ENCODE measurements around the gene PFN1. TPM values are rescaled to one million over a fixed set of nuclear protein-coding genes. Genes with fewer than 3 reads are reported as not detected.

The PFN1 gene
- total and polyA plus RNA-seq, 9 of the 15 experiments (the other 6 are each of a cell fraction or from before 2014, with no cell fraction given) = 60.5 to 1,479 (median 456) TPM

GRCh38 chr17:4967539-4968485 is 19.5 kb upstream of the PFN1 start, which contains the start of gene SPAG7 (continued):
- TF ChIP-seq HNRNPL (IDR thresholded peaks at IDR 0.05; ENCODE audit: low read depth, low read length) (no peak), ZNF407 (IDR thresholded peaks at IDR 0.05; ENCODE audit: low read depth) (no peak), ZNF707 (CRISPR knock-in tag; conservative IDR thresholded peaks at IDR 0.05) (no peak), THRA (IDR thresholded peaks at IDR 0.05) (no peak), ILK (tag; IDR thresholded peaks at IDR 0.05; ENCODE audit: borderline replicate concordance, low read depth) (no peak), SMARCC2 (IDR thresholded peaks at IDR 0.05; ENCODE audit: low read depth) (no peak), ARHGAP35 (IDR thresholded peaks at IDR 0.05; ENCODE audit: partially characterized antibody) (no peak), NFE2 (IDR thresholded peaks at IDR 0.05; ENCODE audit: low read depth) (peak; percentile 33), SUPT5H (IDR thresholded peaks at IDR 0.05) (peak; percentile 55), ARID3A (IDR thresholded peaks at IDR 0.05; ENCODE audit: borderline replicate concordance, low read depth, low read length) (no peak), SMARCB1 (IDR thresholded peaks at IDR 0.05; ENCODE audit: insufficient read length, low read depth) (no peak), TAF7 (tag; IDR thresholded peaks at IDR 0.05) (no peak; the same call in 1 of the 2 replicates), ZNF408 (CRISPR knock-in tag; IDR thresholded peaks at IDR 0.05; ENCODE audit: low read depth) (no peak), PHF8 (IDR thresholded peaks at IDR 0.05; ENCODE audit: borderline replicate concordance, low read length) (peak; percentile 58), JUNB (CRISPR knock-in tag; conservative IDR thresholded peaks at IDR 0.05) (no peak)
